Measurements from ENCODE around the gene ATP8A2.

The ATP8A2 gene

DNA sequence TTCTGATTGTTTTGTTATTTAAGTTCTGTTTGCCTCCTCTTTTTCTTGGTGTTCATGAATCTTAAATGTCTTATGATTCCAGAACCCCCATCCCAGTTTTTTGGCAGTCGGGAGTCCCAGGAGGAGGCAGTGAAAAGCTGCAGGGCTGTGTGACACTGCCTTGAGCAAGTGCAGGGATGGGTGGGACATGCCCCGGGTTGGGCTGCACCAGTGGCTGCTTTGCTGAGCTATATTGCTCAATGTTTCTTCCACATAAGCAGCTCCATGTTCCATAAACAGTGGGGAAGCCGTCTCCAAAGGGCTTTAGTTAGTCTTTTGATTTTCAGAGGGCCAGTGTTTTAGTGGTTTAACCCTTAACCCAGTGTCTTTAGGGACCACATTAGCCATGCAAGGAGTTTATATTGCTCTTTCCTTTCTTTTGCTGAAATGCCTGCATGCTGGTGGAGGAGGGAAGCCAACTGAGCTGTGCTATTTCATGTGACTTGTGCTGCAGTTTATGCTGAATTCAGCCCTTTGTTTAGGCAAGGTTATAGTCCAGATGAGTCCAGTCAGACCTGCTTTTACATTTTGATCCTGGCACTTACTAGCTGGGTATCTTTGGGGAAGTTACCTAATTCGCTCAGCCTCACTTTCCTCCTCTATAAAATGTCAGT, 13.1 kb downstream of the ATP8A2 start:
- DNase-seq (ENCODE audit: low spot score): no peak

DNA sequence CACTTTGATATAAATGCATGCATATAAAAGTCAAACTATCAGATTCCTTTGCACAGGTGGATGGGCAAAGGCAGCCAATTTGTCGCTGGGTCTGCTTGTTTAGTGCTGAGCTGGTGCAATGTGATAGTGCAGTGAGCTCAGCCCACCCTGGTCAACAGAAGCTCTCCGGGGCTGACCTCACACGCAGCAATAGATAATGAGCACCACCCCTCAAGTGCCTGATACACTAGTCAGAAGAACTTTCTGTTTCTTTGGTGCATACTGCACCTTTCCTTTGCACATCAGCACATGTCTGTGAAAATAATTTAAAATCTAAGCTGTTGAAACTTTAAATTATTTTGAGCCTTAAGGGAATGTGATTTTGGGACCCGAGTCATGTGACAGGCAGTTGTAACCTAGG, 20.2 kb downstream of the ATP8A2 start:
- no peak for DNase-seq (ENCODE audit: low spot score)

DNA sequence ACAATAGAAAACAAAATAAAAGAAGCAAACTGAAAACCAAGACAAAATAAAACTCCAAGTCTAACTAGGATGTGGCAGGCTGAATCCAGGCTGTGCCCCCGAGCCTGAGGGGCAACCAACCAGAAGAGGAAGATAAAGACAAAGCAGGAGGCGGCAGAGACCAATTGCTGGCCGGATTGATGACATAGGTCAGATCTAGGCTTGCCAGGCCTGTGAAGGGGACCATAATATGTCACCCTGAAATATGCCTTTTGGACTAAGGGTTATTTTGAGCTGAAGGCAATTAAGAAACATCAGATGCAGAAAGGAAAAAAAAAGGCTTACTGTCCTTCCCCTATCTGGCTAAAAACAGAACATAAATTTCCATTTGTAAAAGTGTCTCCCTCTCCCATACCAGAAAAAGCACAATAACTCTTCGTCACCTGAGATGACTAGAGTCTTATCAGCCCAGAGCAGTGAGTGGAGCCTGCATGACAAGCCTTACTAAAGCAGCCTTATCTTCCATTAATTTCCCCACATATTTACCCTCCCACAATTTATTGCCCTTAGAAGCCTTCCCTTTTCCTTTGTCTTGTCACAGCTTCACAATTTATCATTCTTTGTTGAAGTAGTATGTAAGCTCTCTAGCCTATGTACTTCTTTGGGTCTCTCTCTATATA, 22.8 kb downstream of the ATP8A2 start:
- no peak for DNase-seq (ENCODE audit: low spot score)

DNA sequence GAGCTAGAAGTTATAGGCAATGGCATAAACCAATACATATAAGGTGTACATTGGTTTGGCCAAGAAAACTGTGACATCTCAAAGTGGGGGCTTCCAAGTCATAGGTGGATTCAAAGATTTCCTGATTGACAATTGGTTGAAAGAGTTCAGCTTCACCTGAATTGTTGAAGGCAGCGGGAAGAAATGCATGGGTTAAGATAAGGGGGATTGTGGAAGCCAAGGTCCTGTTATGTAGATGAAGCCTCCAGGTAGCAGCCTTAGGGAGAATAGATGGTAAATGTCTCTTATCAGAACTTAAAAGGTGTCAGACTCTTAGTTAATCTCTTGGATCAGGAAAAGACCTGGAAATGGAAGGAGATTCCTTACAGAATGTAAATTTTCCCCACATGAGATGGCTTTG, 26.0 kb downstream of the ATP8A2 start:
- no peak for DNase-seq (ENCODE audit: low spot score)

DNA sequence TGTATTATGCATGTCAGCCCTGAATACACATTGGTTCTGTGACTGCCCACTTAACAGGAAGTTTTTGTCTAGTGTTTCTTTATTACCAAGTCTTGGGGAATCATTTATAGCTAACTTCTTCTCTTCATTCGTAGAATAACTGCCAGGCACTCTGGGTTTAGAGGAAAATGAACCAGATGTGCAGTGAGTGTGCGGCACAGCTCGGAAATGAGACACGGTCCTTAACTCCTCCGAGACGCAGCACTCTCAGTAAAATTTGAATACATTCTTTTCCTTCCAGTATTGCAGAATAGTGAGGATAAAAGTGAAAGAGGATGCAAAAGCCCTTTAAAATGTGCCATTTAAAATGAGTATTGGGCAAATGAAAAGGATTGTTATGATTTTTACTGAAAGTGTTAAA, 29.2 kb downstream of the ATP8A2 start:
- no peak for DNase-seq (ENCODE audit: low spot score)

DNA sequence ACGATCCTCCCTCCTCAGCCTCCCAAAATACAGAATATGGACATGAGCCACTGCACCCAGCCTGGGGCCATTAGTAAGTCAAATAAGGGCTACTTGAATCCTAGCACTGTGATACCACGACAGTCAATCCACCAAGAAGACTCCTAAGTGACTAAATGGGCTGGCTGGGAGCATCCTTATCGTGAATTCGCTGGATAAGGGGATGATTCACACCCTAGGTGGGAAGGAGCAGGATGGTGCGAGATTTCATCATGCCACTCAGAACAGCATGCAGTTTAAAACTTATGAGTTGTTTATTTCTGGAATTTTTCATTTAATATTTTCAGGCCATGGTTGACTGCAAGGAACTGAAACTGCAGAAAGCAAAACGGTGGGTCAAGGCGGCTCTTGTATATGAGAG, 30.2 kb downstream of the ATP8A2 start:
- no peak for DNase-seq (ENCODE audit: low spot score)

DNA sequence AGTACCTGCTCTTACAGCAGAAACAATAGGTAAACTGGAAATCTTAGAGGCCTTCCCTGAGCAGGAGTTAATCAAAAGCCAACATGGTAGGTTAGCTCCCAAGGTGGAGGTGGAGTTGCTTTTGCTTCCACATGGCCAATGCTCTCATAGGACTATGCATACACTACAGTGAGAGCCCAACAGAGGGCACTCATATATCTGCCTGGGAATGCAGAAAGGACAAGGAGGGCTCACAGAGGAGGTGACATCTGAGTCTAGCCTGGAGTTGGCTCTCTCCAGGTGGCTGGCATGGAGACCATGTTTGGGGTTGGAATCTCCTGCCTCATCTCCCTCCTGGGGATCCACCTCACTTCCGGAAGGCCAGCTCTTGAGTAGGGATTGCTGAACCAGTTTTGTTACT, 34.6 kb downstream of the ATP8A2 start:
- DNase-seq (ENCODE audit: low spot score): no peak

DNA sequence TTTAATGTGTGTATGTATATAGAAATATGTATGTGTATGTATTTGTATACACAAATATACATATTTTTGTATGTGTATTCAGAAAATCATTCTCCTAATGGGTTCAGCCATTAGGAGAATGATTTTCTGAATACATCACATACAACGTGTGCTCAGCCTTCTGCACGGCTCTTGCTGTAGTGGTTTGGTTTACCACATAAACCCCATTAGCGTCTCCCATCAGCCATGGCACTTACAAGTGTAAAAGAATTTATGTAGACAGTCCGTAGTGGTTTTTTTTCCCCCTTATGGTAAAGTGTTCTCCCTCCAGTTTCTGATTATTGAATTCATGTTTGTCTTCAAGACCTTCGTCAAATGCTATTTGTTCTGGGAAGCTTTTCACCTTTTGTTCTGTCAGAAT, 38.2 kb downstream of the ATP8A2 start:
- no peak for DNase-seq (ENCODE audit: low spot score)

DNA sequence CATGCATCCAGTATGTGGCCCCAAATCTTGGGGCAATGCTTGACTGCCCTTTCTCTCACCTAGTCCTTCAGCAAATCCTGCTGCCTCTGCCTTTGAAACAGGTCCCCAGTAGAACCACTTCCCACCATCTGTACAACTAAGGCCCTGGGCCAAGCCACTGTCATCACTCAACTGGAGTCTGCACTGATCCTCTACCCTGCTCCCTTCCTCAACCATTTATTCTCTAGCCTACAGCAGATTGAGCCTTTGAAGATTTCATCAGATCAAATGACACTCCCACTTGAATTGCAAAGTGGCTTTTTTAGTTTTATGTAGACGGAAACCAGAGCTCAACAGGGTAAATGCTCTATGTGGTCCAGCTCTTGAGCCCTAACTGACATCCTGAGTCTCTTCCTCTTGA, 43.5 kb downstream of the ATP8A2 start:
- no peak for DNase-seq (ENCODE audit: low spot score)

DNA sequence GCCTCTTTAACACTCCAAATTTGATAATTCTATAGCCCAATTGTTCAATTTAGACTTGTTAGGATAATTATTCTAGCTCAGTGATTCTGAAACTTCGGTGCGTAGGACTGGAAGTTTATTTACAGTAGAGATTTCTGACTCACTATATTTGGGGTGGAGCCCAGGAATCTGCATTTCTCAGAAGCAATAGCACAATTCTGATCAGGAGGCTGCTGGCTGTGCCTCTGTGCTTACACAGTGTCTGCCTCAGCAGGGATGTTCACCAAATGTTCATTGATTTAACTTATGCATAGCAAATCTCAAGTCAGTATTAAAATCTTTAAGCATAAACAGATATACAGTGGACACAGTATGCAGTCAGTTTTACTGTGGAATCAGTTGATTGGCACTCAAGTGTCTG, 45.8 kb downstream of the ATP8A2 start:
- DNase-seq (ENCODE audit: low spot score): no peak

DNA sequence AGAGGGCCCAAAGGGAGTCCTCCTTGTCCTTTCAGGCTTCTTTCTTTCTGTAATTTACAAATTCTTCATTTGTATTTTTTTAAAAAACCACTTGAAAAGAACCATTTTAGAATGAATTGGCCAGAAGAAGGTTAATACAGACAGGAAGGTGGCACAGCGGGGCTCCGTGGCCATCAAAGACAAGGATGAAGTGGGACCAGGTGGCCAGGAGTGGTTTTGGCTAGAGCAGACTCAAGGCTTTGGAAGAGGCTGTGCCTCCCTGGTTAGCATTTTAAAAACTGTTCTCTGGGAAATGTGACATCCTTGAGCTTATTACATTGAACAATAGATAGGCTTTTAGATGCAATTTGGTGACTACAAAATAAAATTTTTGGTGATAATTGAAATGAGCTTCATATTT, 48.4 kb downstream of the ATP8A2 start:
- no peak for DNase-seq (ENCODE audit: low spot score)

DNA sequence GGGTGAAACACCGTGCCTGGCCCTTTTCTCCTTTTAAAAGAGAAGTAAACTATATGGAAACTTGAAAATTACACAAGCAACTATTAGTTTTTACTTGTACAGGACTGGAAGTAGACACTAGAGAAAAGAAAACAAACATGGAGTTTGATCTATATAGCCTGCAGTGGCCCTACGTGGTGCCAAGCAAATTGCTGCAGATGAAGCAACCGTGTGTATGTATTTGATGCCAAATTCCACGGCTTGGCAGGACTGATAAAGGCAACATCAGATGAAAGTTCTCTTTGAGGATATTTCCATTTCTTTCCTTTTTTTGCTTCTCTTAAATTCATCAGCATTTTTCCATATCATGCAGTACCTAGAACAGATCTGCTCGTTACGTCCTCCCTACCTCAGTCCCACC, 49.8 kb downstream of the ATP8A2 start:
- DNase-seq (ENCODE audit: low spot score): no peak

DNA sequence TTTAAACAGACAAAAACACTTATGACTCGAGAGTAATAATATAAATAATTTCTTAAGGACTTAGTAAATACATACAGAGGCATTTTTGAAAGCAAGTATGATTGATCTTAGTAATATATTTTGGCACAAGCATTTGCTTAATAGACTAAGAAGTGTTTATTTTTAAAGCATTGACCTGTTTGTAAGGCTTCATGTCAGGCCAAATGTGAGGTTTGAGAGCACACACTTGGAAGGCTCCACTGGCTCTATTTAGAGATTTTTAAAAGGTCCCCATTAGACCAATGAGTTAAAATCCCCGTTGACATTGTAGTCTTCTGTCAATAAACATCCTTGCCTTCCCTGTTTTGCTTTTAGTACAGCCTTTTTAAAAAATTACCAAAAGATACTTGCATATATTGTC, 50.4 kb downstream of the ATP8A2 start:
- DNase-seq (ENCODE audit: low spot score): no peak

DNA sequence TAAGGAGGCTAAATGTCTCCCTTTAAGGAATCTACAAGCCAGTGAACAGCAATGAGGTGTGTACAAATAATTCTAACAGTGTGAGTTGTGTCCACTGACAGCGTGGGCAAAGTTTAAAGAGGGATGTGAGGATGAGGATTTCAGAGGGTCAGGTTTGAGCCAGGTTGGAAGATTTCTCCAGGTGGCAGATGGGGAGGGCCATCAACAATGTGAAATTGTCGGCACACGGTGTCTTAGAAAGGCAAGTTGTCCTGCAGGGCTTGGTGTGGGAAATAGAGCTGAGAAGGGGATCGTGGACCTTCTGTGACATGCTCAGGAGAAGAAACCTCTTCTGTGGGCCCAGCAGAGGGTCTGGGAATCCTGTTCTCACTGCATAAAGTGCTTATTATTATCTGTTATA, 52.1 kb downstream of the ATP8A2 start:
- no peak for DNase-seq (ENCODE audit: low spot score)

DNA sequence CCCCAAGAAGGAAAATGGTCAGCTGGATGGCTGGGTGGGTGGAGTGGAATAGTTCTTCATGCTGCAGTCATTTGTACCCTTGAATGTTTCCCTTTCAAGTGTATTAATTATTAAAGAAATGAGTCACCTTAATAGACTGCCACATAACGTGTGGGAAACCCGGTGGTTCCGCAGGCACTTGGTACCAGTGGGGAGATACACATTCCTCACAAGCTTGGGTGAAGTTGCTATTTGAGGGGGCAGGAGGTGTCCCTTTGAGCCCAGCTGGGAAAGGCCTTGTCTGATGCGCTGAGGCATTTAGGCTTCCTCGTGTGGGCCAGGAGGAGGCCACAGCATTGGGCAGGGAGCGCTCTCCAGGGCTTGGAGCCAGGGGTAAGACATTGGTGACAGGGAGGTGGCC, 57.7 kb downstream of the ATP8A2 start:
- DNase-seq (ENCODE audit: low spot score): no peak

DNA sequence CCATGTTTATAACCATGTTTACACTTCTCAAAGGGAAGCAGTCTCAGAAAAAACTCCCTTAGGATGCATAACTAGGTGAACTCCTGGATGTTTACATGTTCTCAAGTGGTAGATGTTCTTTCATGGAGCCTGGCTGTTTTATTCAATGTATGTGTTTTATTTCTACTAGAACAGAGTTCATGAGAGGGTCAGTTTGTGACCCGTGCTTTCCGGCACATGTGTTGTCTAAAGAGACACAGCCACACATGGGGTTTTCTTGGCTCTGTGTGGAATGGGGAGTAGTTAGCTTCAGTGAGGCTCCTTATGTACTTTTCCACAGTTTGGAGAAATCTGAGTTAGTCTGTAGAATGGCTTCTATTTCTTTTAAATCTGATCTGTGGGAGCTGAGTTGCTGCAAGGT, 60.9 kb downstream of the ATP8A2 start:
- DNase-seq (ENCODE audit: low spot score): no peak

DNA sequence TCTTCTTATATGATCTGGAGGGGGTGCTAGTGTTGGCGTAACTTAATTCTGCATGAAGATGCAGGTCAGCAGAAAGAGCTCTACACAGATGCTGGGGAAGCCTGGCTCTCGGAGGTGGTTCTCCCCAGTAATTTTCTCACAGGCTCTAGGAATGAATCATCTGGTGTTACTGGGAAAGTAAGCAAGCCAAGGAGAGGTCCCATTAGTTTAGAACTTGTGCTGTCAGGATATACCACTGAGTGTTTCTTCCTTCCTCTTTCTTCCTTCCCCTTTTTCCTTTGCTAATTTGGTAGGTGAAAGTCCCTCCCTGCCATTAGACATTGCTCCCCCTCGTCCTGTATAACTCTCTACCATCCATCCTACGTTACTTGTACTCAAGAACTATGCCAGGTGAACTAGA, 68.3 kb downstream of the ATP8A2 start:
- DNase-seq (ENCODE audit: low spot score): no peak

DNA sequence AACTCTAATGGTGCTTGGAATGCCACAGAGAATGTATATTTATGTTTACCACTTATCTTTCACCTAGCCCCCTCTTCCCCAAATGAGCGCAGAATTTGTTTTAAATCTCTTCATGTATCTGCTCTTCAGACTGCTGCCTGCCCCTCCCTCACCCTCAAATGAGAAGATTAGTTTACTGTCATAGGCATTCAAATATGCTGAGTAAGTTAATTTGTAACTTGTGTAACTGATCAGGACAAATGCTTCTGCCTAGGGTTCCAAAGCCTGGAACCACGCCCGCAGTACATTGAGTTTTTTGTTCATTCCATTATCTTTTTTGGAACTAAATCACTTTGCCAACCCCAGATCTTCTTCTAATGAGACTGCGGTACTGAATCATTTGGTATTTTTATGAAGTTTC, 74.5 kb downstream of the ATP8A2 start:
- no peak for DNase-seq (ENCODE audit: low spot score)

DNA sequence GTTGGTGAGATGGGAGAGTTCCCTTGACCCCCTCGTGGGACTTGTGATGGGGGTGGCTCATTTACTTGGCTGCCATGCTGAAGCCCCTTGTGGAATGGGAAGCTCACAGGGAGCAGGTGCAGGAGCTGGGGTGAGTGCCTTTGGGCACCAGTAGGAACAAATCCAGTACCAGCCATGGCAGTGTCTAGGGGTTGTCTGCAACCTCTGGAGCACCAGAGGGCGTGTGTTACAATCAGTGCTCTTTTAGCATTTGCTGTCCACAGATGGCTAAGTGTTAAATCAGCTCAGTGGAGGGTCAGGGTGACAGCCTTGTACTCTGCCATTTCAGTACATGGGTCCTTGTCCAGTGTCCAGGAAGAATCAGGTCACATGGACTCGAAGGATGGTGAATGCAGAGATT, 75.6 kb downstream of the ATP8A2 start:
- DNase-seq (ENCODE audit: low spot score): no peak

DNA sequence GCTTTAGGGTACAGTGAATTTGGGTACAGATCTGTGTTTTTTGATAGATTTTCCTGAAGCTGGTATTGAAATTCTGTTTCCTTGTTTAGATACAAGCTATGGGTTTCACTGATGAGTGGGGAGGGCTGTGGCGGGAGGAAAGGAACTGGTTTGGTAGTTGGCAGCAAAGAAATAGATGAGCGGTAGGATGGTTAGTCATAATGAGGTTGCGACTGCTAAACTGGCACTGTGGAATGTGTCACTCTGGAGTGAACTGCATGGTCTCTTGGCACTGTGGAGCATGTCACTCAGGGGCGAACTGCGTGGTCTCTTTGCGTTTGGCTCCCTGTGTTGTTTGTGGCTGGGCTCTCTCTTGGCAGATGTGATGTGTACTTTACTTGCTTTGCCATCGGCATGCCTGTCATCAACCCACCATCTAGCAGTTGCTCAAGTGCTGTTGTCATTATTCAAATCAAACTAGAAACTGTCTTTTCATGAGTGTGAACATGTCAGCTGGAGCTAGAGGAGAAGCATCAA, 82.1 kb downstream of the ATP8A2 start:
- DNase-seq (ENCODE audit: low spot score): no peak

DNA sequence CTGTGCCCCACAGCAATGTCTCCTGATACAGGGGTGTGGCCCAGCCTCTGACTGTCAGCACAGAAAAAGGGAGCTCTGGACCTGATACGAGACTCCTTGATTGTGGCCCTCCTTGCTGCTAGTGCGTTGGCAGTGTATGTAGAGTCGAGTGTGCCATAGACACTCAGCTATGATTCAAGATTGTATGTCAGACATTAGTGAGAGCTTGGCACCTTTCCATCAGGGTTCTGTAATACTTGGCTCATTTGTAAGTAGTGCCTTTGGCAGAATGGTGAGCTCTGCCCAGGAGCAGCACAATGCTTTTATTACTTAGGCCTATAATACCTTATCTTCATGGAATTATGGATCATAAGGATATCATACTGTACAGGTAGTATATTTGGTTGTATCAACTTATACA, 83.4 kb downstream of the ATP8A2 start:
- DNase-seq (ENCODE audit: low spot score): no peak

DNA sequence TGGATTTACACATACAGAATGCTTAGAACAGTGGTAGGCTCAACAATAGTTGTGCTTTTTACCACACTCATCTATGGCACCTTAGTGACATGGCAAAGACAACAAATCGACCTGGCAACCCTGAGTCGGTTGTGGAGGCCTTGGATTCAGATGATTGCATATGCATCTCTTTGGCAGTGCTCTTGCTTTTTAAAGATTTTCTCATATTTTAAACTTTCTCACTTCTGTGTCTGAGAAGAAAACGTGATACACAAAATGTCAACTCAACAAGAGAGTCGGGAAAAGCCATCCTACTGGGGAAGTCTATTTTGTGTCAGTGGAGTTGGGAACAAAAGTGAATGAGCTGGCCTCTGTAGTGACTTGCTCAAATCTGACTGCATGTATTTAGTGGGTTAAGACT, 85.8 kb downstream of the ATP8A2 start:
- DNase-seq (ENCODE audit: low spot score): no peak

DNA sequence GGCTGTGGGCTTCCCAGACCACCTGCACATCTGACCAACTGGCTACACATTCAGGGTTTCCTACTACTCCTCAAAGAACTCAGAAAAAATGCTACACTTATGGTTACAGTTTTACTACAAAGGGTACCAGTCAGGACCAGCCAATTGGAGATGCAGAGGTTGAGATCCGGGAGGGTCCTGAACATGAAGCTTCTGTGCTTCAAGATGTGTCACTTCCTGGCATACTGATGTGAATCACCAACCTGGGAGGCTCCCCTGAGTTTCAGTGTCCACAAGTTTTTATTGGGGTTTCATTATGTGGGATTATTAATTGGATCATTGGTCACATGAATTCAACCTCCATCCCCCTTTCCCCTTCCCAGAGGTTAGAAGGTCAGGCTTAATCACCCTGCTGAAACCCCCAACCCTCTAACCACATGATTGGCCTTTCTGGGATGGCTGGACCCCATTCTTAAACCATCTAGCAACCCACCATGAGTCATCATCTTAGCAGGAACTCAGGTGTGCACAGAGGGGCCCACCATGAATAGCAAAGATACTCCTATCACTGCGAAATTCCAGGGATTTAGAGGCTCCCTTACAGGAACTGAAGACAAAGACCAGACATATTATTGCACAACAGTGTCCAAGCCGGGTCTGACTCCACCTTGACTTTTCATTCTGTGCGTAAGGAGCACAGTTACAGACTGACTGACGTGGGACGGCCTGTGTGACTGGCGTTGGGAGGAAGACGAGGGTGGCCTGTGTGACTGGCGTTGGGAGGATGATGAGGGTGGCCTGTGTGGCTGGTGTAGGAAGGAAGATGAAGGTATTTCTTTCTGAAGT, 90.7 kb downstream of the ATP8A2 start:
- no peak for DNase-seq (ENCODE audit: low spot score)

All from ecto neural progenitor cell (in vitro differentiated cells).